ENCODE measurements around the gene FOXO4. TPM values are rescaled to one million over a fixed set of nuclear protein-coding genes. Genes with fewer than 3 reads are reported as not detected.

Gene FOXO4
- total and polyA plus RNA-seq, 10 of the 15 experiments (the other 5 are each of a cell fraction or from before 2014, with no cell fraction given), result 0.05 to 6.9 (median 2.3) TPM

DNA sequence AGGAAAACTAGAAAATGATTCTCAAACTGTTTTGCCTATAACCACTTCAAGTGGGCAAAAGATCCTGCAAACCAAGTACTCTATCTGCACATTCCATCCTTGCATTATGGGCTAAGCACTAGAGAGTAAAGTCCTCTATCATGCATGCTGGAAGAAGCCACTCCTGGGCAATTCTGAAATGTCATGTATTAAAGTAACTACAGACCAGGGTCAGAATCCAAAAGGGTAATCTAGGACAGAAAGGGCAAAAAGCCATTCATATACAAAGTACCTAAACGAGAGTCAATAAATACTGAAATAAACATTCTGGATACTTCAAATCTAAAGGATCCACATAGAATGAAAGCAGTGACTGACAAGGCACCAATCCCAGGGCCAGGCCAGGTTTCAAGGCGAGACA lies 28.6 kb upstream of the FOXO4 start:
- 0% methylated on average over 2 of the region's 2 CpGs for WGBS (ENCODE audit: insufficient coverage, insufficient replicate concordance, low lambda C conversion rate, missing lambda C conversion rate)
- Histone ChIP-seq H3K36me3 (ENCODE audit: control insufficient read depth in 2 of 2, insufficient read depth in 2 of 2, low read length in 1 of 2) (no peaks in the 10 kb centered on the region), H3K4me2 (ENCODE audit: control insufficient read depth, insufficient read depth) (peak overlapping the region; percentile 69), H3K9me3 (replicated peaks; ENCODE audit: control insufficient read depth, insufficient read depth, low read length) (no peaks in the 10 kb centered on the region), H3K27me3 (replicated peaks in 1 of 2; ENCODE audit: control insufficient read depth in 2 of 2, insufficient read depth in 2 of 2, low read length in 1 of 2) (no peaks in the 10 kb centered on the region), H3K4me1 (ENCODE audit: control insufficient read depth, insufficient read depth, low read length) (no peaks in the 10 kb centered on the region), H3K27ac (ENCODE audit: control insufficient read depth, insufficient read depth) (peak overlapping the region; percentile 78; the same call in 1 of the 2 replicates), H3K9ac (ENCODE audit: control insufficient read depth, insufficient read depth, low read length) (peak overlapping the region; percentile 73), H3K79me2 (ENCODE audit: control insufficient read depth, insufficient read depth, low read length) (peaks cover 14% of the 10 kb centered on the region), H2AFZ (ENCODE audit: control insufficient read depth, low read depth, low read length) (no peak overlapping the region), H3K4me3 (peak overlapping the region; percentile 77), H4K20me1 (ENCODE audit: control insufficient read depth, insufficient read depth) (no peaks in the 10 kb centered on the region)
- intact Hi-C loops (cut with micrococcal nuclease; ENCODE audit: unreplicated experiment), result no loop called here
- FAIRE-seq, result no peak
- no peak for TF ChIP-seq REST (IDR thresholded peaks at IDR 0.05; ENCODE audit: low read depth, low read length)
- no peak for TF ChIP-seq NRF1 (conservative IDR thresholded peaks at IDR 0.05; ENCODE audit: low read depth, low read length)
- no peak for TF ChIP-seq CHD1 (IDR thresholded peaks at IDR 0.05; ENCODE audit: low read depth, low read length)
- no peak for TF ChIP-seq BACH1 (IDR thresholded peaks at IDR 0.05; ENCODE audit: borderline replicate concordance)
- no peak for TF ChIP-seq SMC3 (IDR thresholded peaks at IDR 0.05; ENCODE audit: borderline replicate concordance, low read length)
- TF ChIP-seq KLF5 (IDR thresholded peaks at IDR 0.05; ENCODE audit: partially characterized antibody), result no peak
- no peak for TF ChIP-seq BRCA1 (IDR thresholded peaks at IDR 0.05; ENCODE audit: low read depth, low read length)
- no peak for TF ChIP-seq CBX5 (IDR thresholded peaks at IDR 0.05; ENCODE audit: low read depth)
- TF ChIP-seq NR2C1 (IDR thresholded peaks at IDR 0.05), result no peak
- no peak for TF ChIP-seq MXI1 (IDR thresholded peaks at IDR 0.05; ENCODE audit: low read depth, low read length)
- TF ChIP-seq EP300 (IDR thresholded peaks at IDR 0.05; ENCODE audit: borderline replicate concordance in 1 of 2, control insufficient read depth in 1 of 2, low read depth in 2 of 2, low read length in 2 of 2), result no peak
- TF ChIP-seq POLR2AphosphoS5 (IDR thresholded peaks at IDR 0.05; ENCODE audit: low read length), result no peak
- TF ChIP-seq ZNF24 (IDR thresholded peaks at IDR 0.05), result no peak
- no peak for TF ChIP-seq SUPT20H (IDR thresholded peaks at IDR 0.05; ENCODE audit: borderline replicate concordance, control insufficient read depth, low read depth, low read length)
- CTCF ChIA-PET, result interaction anchor here (0.6 kb wide), 1 partner anchor 111 kb away, joined by 3 read pairs; no protein-coding TSS in a partner anchor
- no peak for ATAC-seq
- RAD21 ChIA-PET (ENCODE audit: unreplicated experiment), result interaction anchor here (0.7 kb wide), 1 partner anchor 780 kb away, joined by 3 read pairs; no protein-coding TSS in a partner anchor
- SMC1A ChIA-PET (ENCODE audit: uncharacterized antibody, unreplicated experiment), result interaction anchor here (1.0 to 1.2 kb wide), 3 partner anchors 12 to 112 kb away, joined by 3 to 6 read pairs (median 3); no protein-coding TSS in a partner anchor
- DNase-seq (ENCODE audit: low read depth, low spot score), result no peak
- POLR2A ChIA-PET, result interaction anchor here (1.1 kb wide), 1 partner anchor 14 kb away, joined by 6 read pairs; no protein-coding TSS in a partner anchor
- TSS peak; percentile 83 for BruUV-seq (replicated peaks)
- in situ Hi-C loops (cut with MboI), result no loop called here

Data from GM12878 (cell line).